GM18519 (cell line): ENCODE measurements around the gene SVIL.
"Not testable (repeated sequence)": the region's sequence is repeated elsewhere in the genome, so short reads cannot be mapped to it uniquely, and the experiment has no call there.

Experiments used
- ATAC-seq: cut with Tn5 transposase; IDR thresholded peaks from one replicate; pipeline ENCODE4 v1.9.1; 2021; ENCODE audit warnings: mild to moderate bottlenecking, moderate library complexity; ENCODE audit not compliant: unreplicated experiment, low FRiP score

The SVIL gene

DNA sequence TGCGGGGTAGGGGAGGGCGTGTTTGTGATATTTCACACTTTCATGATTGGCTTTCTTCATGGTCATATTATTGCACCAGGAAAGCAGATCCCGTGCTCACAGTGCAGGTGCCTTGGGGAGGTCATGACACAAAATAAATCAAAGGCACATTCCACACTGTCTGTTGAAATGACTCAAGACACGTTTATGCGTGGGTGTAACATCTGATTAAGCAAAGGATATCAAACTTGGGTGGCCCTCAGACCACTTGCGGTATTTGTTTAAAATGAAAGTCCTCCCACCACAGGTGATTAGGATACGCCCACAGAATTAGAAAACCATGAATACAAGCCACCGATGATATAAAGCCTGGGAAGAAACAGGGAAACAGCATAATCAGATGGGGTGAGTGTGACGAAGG, 51.1 kb downstream of the SVIL start:
- no peak for ATAC-seq

DNA sequence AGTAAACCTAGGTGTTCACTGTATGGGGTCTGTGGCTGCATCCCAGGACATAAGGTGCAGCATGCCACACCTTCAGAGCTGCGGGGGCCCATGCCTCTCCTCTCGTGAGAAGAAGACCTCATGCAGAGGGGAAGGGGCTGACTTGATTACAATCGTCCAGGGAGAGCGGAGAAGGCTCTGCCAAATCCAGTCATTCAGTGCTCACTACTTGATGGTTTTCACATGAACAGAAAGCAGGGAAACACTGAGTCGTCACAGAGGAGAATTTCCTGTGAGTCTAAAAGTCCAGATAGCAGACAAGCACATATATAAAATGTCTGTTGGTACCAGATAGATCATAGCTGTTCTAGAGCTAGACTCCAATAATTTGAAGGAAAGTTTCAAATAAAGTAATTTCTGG, 52.0 kb downstream of the SVIL start:
- not testable (repeated sequence) for ATAC-seq

DNA sequence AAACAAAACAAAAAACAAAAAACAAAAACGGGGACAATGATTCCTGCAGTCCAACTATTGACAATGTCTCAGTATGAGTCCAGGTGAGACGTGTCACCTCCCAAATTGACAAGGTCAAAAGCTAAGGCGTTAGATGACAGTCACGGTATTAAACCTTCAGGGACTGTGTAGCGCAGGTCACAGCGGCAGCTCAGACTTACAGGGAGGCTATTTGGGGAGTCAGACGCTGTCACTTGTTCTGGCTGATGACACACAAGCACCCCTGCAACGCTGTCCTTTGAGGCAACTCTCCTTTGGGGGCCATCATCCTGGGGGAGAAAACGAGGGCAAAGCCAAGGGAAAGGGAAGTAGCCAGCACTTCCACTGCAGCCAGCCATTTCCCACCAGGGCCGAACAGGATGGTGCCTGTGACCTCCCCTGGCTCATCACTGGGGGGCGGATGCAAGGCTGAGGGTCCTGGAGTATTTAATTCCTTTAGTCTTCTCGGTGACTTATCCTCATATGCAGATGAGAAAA, 55.3 kb downstream of the SVIL start:
- ATAC-seq: no peak

DNA sequence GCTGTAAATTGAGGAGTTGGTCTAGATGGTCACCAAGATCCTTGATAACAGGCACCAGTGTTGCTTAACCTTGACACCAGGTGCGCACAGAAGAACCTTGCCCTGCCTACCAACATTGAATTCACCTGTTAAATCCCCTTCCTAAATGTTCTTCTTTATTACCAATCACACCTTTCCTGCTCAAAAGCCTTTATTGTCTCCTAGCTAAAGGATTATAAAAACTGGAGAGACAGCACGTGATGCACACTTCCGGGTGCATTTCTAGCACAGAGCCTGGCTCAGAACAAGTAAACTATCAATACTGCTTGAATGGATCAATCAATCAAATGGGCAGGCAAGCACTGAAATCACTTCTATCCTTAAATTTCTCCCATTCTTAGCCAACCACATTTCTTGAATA, 56.3 kb downstream of the SVIL start:
- no peak for ATAC-seq

DNA sequence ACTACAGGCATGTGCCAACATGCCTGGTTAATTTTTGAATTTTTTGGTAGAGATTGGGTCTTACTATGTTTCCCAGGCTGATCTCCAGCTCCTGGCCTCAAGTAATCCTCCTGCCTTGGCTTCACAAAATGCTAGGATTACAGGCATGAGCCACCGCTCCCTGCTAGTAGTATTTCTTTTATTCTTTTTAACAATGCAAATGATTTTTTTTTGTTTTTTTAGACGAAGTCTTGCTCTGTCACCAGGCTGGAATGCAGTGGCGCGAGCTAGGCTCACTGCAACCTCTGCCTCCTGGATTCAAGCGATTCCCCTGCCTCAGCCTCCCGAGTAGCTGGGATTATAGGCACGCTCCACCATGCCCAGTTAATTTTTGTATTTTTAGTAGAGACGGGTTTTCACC, 58.1 kb downstream of the SVIL start:
- no peak for ATAC-seq

DNA sequence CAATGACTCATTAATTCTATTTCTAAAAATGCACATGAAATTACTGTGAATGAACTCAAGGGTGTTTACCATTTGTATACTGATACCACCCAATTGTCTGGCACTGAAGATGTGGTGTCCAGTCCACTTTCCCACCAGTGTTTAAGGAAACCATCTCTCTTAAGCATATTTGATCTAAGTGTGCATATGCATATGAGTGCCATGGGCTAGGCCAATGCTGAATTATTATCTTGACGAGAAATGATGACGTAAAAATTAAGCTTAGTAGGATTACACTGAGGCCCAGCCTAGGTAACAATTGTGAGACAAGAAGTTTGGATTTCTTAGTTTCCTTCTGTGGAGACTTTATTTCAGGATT, 59.7 kb downstream of the SVIL start:
- ATAC-seq: no peak

DNA sequence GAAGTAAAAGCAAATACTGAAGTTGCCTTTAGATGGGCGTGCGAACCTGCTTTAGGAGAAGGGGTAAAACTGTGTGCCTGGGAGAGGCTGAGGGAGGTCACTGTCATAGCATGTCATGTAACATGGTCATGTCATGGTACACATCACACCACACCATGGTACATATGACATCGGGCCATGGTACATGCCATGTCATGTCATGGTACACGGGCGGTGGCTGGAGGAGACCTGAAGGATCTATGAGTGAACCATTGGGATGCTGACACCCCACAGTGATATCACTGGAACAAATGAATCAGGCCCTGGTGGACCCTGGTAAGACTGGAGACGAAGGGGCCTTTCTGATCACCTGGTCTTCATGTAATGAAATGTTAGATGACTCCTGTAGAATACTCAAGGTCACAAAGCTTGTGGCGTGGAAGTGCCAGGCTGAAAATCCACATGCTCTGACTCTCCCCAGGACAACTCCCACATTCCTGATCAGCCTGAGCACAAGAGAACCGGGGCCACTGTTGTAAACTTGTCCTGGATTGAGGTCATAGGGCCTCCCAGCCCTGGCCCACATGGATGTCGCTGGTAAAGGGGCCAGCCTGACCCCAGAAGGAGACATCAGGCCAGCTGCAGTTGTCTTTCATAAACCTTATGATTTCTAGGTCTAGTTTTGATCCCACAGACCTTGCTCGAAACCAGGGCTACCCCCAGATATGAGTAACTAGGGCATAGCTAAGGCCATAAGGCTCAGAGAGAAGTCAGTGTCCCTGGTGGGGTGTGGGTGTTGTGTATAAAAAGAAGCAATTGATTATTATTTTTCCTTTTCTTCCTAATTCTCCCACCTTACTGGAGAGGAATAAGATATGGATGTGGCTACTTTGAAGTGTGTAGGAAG, 60.3 kb downstream of the SVIL start:
- ATAC-seq: not testable (repeated sequence)

DNA sequence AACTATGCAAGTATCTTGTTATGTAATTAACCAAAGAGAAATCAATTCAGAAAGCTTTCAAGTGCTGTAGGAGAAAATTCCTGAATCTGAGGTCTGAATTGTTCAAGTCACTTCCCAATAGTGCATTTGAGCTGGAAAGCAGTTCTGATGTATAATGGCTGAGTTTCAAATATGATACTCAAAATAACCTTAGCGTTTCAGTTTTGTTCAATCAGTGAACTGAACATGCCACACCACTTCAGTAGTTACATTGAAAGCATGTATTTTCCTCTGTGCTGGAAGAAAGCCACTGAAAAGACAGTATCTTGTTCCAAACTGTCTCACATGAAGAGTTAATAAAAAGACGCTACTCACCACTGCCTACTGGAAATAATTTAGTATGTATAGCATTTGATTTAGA, 64.5 kb downstream of the SVIL start:
- ATAC-seq: not testable (repeated sequence)

DNA sequence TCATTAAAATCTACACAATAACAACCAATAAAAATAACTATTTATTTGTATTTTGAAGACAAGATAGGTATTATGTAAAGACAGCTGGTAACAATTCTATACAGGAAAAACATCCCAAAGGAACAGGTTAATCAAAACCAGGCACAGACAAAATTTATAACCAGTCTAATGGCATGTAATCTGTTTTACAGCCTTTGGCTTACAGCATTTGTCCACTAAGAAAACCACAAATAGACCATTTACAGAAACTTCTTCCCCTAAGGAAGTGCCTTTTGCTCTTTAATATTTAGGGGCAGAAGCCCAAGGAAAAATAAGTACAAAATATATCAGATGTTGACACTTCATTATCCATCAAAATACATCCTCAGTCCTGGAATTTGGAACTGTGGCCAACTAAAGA, 65.0 kb downstream of the SVIL start:
- ATAC-seq: no peak

DNA sequence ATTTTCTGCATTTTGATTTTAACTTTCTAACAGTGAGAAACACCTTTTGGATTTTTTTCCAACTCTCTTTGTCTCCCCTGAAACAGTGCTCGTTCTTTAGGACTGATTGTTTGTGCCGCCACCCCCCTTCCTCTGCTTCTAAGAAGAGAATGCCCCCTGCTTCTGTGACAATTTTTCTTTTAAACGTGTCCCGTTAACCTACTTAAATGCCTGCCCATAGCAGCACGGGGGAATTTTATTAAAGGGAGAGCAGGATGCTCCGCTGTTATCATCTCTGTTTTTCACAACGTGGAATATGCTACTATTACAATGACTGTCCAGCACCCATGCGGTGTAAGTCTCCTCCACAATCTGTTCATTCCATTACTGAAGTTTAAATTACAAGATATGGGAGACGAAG, 67.8 kb downstream of the SVIL start:
- no peak for ATAC-seq

DNA sequence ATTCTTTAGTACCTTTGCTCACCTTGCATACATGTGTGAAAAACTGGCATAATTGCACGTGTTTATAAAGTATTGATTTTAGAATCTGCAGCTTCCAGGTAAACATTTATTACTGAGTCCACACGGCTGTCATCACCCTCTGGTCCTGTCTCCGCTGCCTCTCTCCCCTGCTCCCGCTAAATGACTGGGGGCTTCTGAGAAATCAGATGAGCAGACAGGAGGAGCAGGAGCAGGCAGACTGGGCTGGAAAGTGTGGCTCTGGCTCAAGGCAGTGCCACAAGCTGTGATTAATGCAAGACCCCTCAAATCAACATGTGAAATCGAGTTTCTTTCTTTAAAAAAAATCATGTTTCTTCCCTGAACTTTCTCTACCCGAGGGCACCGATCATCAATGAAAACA, 68.6 kb downstream of the SVIL start:
- not testable (repeated sequence) for ATAC-seq

DNA sequence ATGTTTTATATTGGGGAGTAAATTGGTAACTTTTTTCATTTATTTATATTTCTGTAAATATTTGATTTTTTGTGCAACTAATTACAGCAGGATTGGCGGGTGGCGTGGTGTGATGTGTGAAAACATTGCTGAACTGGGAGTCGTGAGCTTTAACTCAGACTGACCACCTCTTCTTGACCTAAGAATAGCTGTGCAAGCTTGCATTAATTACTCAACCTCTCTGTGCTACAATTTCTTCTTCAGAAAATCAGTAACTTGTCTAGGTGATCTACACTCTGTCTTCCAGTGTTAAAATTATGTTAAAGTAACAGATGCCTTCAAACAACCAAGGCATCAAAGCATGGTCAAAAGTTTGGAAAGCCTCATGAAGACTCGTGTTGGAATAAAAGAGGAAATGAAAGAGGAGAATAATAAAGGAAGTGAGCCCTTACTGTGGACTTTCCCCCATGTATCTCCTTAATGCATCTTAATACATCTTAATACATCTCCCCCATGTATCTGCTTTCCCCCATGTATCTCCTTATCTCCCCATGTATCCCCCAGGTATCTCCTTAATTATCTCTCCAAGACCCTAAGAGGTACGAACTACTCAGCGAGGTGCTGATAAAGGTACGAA, 71.2 kb downstream of the SVIL start:
- ATAC-seq: no peak

DNA sequence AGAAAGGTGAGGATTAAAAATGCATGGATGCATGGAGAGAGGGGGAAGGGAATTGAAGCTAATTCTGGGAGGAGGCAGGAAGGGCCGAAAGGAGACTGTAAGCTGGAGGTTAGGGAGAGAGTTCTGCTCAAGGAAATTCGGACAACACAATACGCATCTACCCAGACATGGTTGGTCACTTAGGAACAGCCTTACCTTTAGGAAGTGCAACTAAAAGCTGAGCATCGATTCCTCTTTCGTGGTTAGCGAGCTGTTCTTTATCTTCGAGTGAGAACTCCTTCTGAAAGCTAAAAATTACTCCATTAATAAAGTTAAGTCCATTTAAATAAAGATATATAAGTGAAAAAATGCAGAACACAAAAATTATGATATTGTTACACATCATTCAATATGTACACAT, 71.8 kb downstream of the SVIL start:
- ATAC-seq: not testable (repeated sequence)

DNA sequence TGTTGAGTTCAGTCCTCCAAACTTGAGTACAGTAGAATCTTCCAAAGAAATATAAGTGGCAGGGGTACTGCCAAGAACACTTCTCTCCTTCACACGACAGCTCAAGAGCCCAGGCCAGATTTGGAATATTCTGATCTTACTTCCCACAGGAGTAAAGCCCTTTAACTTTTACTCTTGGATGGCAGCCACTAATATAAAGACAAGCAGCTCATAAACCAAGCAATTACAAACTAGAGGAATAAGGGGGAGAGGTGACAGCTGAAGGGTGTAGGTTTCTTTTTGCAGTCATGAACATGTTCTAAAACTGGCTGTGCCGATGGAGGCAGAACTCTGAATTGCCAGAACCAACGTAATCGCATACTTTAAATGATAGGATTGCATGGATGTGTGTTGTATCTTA, 74.8 kb downstream of the SVIL start:
- no peak for ATAC-seq

DNA sequence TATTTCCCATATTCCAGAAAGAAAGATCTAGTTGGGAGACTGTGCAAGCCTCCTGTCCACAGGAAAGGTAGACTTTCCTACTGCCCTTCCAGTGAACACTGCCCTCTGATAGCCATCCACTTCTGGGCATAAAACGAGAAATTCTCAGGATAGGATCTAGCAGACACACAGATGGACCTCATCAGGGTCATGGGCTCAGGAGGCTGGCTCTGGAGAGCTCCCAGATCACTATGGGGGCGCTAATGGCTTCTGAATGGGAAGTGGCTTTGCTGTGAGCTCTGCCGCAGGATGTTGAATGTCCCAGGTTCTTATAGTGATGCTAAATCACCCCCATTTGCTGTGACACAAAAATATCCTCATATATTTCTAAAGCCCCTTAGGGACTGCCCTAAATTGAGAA, 77.1 kb downstream of the SVIL start:
- ATAC-seq: no peak

DNA sequence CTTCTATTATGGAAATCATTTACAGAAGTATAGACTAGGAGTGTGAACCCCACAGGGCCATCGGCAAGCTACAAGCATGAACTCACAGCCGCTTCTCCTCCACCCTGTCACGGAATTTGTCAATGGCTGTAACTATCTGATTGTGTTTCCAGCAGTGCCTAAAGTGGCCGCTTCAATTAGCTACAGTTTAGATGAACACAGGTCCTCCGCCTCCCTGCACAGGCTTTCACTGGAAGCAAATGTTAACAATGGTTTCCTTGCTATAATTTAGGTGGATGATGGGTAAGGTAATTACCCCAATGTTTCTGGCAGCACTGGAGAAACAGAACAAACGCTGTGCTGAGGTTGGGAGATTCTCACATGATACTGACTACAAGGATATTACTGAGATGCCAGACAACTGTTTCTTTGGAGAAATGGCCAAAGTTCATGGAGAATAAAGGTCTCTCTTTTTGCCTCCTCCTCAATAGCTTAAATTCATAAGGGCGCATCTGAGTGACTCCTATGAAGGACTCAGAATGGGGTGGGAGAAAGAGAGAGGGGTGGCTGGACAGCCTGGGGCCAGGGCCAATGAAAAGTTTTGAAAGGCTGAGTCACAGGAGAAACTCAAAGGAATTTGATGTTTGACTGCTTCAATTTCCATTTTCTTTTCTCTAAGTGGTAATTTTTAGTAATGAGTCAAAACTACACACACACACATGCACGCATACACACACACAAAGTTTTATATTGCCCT, 78.9 kb downstream of the SVIL start:
- no peak for ATAC-seq

DNA sequence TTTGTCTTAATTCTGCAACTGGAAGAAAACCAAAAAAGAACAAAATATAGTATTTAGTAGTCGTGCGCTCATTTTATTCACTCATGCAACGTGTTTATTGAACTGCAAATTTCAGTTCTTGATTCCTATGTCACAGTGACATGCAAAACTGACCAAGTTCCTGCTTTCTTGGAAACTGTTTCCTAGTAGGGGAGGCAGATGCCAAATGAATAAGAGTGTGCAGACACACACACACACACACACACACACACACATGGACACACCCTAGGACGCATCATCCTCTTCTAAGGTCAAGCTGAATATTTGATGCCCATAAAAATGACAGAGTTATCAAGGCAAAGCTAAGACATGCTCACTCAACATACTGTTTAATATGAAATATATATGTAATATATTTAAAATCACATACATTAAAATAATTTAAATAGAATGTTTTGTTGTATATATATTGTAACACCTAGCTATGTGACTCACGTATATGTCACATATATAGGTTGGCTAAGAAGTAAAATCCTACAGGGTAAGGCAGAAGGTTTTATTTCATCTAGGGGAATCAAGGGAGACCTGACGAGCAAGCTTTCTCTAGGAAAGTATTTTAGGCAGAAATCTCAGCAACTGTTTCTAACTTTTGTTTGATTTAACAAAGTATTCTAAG, 79.6 kb downstream of the SVIL start:
- ATAC-seq: no peak

DNA sequence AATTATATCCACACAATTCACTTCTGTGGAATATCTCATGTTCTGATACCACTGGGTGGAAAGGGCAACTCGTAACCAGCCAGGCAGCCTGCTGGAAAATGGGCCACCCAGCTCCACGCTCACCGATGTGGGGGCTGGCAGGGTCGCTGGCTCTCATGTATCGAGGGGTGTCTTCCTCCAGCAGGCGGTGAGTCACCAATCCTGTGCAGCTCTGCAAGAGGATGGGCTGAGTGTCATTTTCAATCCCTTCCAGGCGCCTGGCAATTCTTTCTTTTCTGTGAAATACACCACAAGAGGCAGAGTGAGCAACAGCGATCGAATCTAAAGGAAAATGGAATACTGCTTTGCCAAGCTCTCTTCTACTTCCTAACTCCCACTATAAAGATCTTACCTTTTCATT, 80.1 kb downstream of the SVIL start:
- ATAC-seq: no peak

DNA sequence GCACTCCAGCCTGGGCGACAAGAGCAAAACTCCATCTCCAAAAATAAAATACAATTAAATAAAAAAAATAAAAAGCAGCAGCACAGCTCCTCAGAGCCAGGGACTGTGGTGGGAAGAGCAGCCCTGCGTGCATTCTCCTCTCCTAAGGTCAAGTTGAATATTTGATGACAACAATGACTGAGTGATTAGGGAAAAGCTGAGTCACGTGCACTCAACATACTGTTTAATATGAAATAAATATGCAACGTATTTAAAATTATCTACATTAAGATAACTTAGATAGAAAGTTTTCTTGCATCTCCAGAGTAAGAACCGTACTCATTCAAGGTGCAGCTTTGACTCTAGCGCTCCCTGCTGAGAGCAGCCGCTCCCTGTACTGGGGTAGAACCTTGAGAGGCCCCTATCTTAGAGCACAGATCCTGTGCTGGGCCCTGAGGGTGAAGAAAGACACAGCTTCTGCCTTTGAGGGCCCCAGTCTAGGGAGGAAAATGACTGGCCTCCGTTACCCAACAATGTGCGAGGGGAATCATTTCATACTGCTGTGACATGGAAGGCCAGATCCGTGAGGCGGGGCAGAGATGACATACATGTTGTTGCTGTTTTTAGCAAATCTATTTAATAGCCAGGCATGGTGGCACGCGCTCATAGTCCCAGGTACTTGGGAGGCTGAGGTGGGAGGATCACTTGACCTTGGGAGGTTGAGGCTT, 81.1 kb downstream of the SVIL start:
- ATAC-seq: no peak

DNA sequence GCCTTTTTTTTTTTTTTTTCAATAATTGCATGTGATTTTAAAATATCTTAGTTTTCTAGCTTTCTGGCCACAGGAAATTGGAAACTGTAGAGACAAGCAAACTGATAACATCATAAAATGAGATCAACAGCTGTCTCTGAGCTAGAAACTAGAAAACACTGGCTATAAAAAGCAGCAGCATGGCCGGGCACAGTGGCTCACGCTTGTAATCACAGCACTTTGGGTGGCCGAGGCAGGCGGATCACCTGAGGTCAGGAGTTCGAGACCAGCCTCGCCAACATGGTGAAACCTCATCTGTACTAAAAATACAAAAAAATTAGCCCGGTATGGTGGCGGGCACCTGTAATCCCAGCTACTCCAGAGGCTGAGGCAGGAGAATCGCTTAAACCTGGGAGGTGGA, 81.7 kb downstream of the SVIL start:
- not testable (repeated sequence) for ATAC-seq
